Measurements from ENCODE around the gene SV2B.

- no peak for TF ChIP-seq CTCF (conservative IDR thresholded peaks at IDR 0.05; ENCODE audit: low read depth, low read length)
- no peak for TF ChIP-seq EZH2 (IDR thresholded peaks at IDR 0.05; ENCODE audit: borderline replicate concordance, low read depth, low read length, poor library complexity, severe bottlenecking)
Observed at GRCh38 chr15:91228383-91228782, 128.3 kb downstream of the SV2B start.

All from A673 (cell line).